Retinal pigment epithelial cell (primary cell): ENCODE results near the gene LARP1B.
"Not testable (repeated sequence)": the region's sequence is repeated elsewhere in the genome, so short reads cannot be mapped to it uniquely, and the experiment has no call there.

Source experiments
- DNase-seq: peaks from one replicate; pipeline ENCODE4 v3.0.0-alpha.2; 2010; ENCODE audit warnings: low read depth
- H3K4me3 ChIP-seq: 2 replicates; pipeline ENCODE4 v1.5.1; 2011; ENCODE audit warnings: mild to moderate bottlenecking, low read length, control low read depth, moderate library complexity
- TF ChIP-seq, protein P1 (sequence below): conservative IDR thresholded peaks from 2 replicates; pipeline ENCODE4 v1.5.1; 2011; ENCODE audit warnings: low read depth, low read length, control low read depth, inconsistent platforms

The LARP1B gene

DNA sequence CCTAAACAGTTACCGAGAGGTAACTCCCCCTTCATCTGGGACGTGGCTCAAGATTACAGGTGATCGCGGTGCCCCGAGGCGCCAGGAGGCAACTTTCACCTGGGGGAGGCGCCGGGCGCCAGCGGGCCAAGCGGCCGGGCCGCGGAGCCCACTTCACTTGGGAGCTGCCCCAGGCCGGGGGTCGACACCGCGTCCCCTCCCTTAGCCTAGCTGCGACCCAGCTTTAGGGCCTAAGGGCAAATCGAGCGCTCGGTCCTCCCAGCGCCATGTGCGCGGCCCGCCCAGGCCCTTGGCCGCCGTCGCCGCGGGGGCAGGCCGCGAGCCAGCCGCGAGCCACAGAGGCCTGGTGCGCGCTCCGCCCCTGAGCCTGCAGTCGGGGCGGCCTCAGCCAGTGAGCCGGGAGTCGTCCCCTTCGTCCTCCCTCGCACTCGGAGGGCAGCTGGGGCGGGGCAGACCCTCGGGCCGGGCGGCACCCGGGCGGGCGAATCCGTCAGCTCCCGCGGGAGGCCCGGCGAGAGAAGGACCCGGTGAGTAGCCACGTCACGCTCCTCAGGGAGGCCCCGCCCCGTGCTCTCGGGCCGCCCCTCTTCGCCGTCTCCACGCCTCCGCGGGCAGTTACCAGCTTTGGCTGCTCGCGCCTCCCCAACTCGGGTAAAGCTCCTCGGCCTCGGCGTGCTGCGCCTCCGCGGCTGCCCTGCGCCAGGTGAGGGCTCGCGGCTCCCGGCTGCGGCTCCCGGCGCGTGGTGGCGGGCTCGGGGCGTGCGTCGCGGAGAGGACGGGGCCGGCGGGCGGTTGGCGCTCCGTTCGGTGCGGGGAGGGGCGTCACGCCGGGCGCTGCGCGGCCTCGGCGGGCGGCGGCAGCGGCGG, at the start of gene LARP1B:
TSS of gene LARP1B (plus strand) at position 614 of the 867 bp plus-strand sequence. CDS start 13,640 bp downstream, outside the sequence.
- peak within 1 kb of the TSS; percentile 84 for H3K4me3 ChIP-seq

DNA sequence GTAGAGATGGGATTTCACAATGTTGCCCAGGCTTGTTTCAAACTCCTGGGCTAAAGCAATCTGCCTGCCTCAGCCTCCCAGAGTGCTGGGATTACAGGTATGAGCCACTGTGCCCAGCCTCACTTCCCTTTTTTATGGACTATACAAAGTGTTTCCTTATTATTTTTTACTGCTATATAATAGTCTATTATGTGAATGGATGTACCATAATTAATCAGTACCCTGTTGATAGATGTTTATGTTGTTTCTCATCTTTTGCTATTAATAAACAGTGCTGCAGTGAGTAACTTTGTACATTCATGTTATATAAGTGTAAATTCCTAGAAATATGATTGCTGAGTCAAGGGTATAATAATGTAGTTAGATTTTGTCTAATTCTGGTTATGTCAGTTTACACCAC, 35.8 kb upstream of the LARP1B start:
- H3K4me3 ChIP-seq, result no peak overlapping the region
- no peak for DNase-seq
- TF ChIP-seq, protein P1, sequence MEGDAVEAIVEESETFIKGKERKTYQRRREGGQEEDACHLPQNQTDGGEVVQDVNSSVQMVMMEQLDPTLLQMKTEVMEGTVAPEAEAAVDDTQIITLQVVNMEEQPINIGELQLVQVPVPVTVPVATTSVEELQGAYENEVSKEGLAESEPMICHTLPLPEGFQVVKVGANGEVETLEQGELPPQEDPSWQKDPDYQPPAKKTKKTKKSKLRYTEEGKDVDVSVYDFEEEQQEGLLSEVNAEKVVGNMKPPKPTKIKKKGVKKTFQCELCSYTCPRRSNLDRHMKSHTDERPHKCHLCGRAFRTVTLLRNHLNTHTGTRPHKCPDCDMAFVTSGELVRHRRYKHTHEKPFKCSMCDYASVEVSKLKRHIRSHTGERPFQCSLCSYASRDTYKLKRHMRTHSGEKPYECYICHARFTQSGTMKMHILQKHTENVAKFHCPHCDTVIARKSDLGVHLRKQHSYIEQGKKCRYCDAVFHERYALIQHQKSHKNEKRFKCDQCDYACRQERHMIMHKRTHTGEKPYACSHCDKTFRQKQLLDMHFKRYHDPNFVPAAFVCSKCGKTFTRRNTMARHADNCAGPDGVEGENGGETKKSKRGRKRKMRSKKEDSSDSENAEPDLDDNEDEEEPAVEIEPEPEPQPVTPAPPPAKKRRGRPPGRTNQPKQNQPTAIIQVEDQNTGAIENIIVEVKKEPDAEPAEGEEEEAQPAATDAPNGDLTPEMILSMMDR, result no peak

More for the DNA sequence above, at the start of gene LARP1B:
- peak; percentile 89 for DNase-seq
- TF ChIP-seq, protein P1, result no peak

DNA sequence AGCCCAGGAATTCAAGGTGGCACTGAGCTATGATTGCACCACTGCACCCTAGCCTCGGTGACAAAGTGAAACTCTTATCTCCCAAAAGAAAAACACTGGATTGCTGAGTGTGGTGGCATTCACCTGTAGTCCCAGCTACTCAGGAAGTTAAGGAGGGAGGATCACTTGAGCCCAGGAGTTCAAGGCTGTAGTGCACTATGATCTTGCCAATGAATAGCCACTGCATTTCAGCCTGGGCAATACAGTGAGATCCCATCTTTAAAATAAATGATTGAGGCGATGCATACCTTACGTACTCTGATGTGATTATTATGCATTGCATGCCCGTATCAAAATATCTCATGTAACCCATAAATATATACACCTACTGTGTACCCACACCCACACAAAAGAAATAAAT, 31.2 kb upstream of the LARP1B start:
- no peak overlapping the region for H3K4me3 ChIP-seq
- DNase-seq, result no peak
- TF ChIP-seq, protein P1, result no peak

- H3K4me3 ChIP-seq, result no peak overlapping the region
- TF ChIP-seq, protein P1, result no peak
- no peak for DNase-seq
Measured at GRCh38 chr4:128031756-128032384, 29.2 kb upstream of the LARP1B start.

DNA sequence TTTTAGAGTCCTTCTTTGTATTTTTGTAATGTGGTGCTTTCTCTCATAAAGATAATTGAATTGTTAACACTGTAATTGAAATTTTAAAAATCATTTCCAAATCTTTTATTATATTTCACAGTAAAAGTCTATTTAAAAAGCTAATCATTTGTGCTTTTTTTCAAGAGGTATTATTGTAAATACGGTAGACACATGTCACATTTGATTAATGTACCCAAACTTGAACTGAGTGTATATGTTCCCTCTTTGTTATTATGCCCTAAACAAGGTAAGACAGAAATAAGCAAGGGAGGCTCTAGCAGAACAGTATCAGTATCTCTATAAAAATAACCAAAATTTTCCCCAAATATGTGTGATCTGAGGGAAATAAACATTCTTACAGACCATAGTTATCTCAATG, 21.5 kb upstream of the LARP1B start:
- no peak overlapping the region for H3K4me3 ChIP-seq
- DNase-seq, result no peak
- TF ChIP-seq, protein P1, result no peak

GRCh38 chr4:128047019-128047418, 14.1 kb upstream of the LARP1B start:
- not testable (repeated sequence) for DNase-seq, H3K4me3 ChIP-seq

GRCh38 chr4:128047514-128047913, 13.6 kb upstream of the LARP1B start:
- H3K4me3 ChIP-seq, DNase-seq: not testable (repeated sequence)

DNA sequence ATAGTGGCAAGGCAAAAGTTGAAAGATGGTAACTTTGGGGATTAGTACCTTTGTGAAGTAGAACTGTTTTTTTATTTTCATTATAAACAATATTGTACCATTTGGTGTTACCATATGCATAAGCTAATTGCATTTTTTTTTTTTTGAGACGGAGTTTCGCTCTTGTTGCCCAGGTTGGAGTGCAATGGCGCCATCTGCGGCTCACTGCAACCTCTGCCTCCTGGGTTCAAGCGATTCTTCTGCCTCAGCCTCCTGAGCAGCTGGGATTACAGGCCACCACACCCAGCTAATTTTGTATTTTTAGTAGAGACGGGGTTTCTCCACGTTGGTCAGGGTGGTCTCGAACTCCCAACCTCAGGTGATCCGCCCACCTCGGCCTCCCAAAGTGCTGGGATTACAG, 9.9 kb upstream of the LARP1B start:
- DNase-seq, result not testable (repeated sequence)

DNA sequence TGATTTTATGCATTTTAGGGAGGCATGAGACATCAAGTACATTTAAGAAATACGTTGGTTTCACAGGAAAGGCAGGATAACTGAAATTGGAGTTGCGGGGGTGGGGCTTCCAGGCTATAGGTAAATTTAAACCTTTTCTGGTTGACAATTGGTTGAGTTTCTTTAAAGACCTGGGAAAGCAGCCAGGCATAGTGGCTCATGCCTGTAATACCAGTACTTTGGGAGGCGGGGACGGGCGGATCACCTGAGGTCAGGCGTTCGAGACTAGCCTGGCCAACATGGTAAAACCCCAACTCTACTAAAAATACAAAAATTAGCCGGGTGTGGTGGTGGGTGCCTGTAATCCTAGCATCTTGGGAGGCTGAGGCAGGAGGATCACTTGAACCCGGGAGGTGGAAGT, 6.2 kb upstream of the LARP1B start:
- DNase-seq, H3K4me3 ChIP-seq: not testable (repeated sequence)

More for the DNA sequence above, 9.9 kb upstream of the LARP1B start:
- H3K4me3 ChIP-seq, result not testable (repeated sequence)

DNA sequence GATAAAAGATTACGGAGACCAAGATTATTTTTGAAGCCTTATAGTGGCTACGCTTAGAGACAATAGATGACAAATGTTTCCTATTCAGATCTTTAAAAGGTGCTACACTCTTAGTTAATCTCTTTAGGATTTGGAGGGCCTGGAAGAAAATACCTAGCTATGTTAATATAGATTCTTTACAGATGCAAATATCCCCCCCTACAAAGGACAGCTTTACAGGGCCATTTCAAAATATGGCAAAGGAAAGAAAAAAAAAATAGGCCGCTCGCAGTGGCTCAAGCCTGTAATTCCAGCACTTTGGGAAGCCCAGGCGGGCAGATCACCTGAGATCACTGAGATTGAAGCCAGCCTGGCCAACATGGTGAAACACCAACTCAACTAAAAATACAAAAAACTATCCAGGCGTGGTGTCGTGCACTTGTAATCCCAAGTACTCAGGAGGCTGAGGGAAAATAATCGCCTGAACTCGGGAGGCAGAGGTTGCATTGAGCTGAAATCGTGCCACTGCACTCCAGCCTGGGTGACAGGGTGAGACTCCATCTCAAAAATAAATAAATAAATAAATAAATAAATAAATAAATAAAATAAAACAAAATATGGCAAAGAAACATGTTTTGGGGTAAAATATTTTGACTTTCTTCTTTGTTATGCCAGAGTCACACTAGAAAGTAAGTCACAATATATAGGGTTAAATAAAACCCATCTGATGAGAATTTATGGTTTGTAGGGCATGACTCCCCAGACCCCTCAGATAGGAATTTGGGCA, 5.5 kb upstream of the LARP1B start:
- not testable (repeated sequence) for DNase-seq, H3K4me3 ChIP-seq
